UCSD-AML1 (cell line): ENCODE results near the gene HS6ST1.
A peak's percentile ranks its signal among the peaks of the same experiment; 100 is the strongest.
"Not testable (repeated sequence)": the region's sequence is repeated elsewhere in the genome, so short reads cannot be mapped to it uniquely, and the experiment has no call there.

Source experiments
- DNase-seq: peaks from one replicate; lab custom pipeline; 2025; ENCODE audit not compliant: unreplicated experiment; lab: John Stamatoyannopoulos, UW

Gene HS6ST1

GRCh38 chr2:128322715-128323554 is 4.3 kb upstream of the HS6ST1 start:
- no peak for DNase-seq

GRCh38 chr2:128321784-128322714 is 3.4 kb upstream of the HS6ST1 start:
- peak; percentile 82 for DNase-seq

GRCh38 chr2:128320906-128321771 is 2.5 kb upstream of the HS6ST1 start:
- DNase-seq: no peak

GRCh38 chr2:128320192-128320905 is 1.7 kb upstream of the HS6ST1 start:
- no peak for DNase-seq

- no peak for DNase-seq
These were observed 1.0 kb upstream of the HS6ST1 start for GRCh38 chr2:128319631-128320191.

GRCh38 chr2:128318245-128318644 is 423 bp downstream of the HS6ST1 start:
- not testable (repeated sequence) for DNase-seq

GRCh38 chr2:128317899-128318225 is 806 bp downstream of the HS6ST1 start:
- not testable (repeated sequence) for DNase-seq

- no peak for DNase-seq
These were observed 1.3 kb downstream of the HS6ST1 start for GRCh38 chr2:128317181-128317898.

GRCh38 chr2:128316777-128317180 is 1.9 kb downstream of the HS6ST1 start:
- DNase-seq: no peak

- DNase-seq: no peak
These were observed 2.6 kb downstream of the HS6ST1 start for GRCh38 chr2:128315829-128316776.

GRCh38 chr2:128315122-128315828 is 3.4 kb downstream of the HS6ST1 start:
- DNase-seq: no peak

- DNase-seq: no peak
These were observed 4.1 kb downstream of the HS6ST1 start for GRCh38 chr2:128314348-128315121.

- no peak for DNase-seq
These were observed 4.7 kb downstream of the HS6ST1 start for GRCh38 chr2:128313931-128314347.

GRCh38 chr2:128313091-128313836 is 5.4 kb downstream of the HS6ST1 start:
- no peak for DNase-seq

GRCh38 chr2:128312411-128312810 is 6.3 kb downstream of the HS6ST1 start:
- no peak for DNase-seq

GRCh38 chr2:128311755-128312341 is 6.8 kb downstream of the HS6ST1 start:
- no peak for DNase-seq
